ENCODE data around the gene ST14.

ST14 gene

DNA sequence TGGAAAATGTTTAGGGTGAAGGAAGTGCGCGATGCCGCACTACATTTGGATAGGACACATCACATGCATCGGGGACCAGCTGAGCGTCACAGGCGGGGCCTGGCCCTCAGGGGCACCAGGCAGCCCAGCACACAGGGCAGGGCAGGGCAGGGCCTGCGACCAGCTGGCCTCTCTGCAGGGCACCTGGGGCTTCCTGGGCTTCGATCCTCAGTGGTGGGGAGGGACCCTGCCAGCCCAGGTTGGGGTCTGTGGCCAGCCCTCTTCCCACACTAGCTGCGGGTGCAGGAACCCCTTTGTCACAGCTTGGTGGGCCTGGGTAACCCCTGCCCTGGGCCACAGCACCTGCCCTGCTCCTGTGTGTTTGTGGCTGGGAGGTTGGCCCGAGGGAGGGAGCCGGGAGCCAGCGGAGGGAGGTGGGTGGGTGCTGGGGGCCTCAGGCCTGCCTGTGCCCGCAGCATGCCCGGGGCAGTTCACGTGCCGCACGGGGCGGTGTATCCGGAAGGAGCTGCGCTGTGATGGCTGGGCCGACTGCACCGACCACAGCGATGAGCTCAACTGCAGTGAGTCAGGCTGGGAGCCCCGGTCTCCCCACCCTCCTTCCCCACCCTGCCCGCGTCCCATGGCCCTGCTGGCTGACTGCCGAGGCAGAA, 37.9 kb downstream of the ST14 start (continued):
- TF ChIP-seq KLF7 (tag by site-specific recombination; IDR thresholded peaks at IDR 0.05; ENCODE audit: borderline replicate concordance) (no peak), ZNF785 (tag by site-specific recombination; IDR thresholded peaks at IDR 0.05) (no peak), ZNF670 (tag by site-specific recombination; IDR thresholded peaks at IDR 0.05; ENCODE audit: low read depth) (no peak)

DNA sequence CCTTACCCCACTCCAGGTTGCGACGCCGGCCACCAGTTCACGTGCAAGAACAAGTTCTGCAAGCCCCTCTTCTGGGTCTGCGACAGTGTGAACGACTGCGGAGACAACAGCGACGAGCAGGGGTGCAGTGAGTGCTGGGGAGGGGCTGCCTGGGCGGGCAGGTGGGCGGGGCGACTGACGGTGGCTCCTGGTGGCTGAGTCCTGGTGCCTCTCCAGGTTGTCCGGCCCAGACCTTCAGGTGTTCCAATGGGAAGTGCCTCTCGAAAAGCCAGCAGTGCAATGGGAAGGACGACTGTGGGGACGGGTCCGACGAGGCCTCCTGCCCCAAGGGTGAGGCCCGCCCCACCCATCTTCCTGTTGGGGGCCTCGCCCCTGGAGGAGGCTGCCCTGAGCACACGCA, 38.7 kb downstream of the ST14 start:
- no peak overlapping the region for H3K4me3 ChIP-seq (ENCODE audit: low read depth, low read length)
- H3K4me1 ChIP-seq (ENCODE audit: control insufficient read depth, insufficient read depth, low read length) = no peaks in the 10 kb centered on the region
- no peaks in the 10 kb centered on the region for H3K36me3 ChIP-seq (ENCODE audit: control insufficient read depth in 2 of 2, insufficient read depth in 1 of 2, low read length in 2 of 2)
- ChIA-PET CTCF (interaction anchor here (0.6 kb wide), 1 partner anchor 184 kb away, joined by 3 read pairs; no protein-coding TSS in a partner anchor), POLR2A (no interaction called here)
- H3K27ac ChIP-seq (ENCODE audit: extremely low read depth, low read depth, low read length) = no peak overlapping the region
- TF ChIP-seq ZNF132 (tag by site-specific recombination; IDR thresholded peaks at IDR 0.05; ENCODE audit: borderline replicate concordance) (no peak), SP3 (tag by site-specific recombination; IDR thresholded peaks at IDR 0.05) (no peak), SP7 (tag by site-specific recombination; IDR thresholded peaks at IDR 0.05) (no peak), ZNF610 (tag by site-specific recombination; IDR thresholded peaks at IDR 0.05; ENCODE audit: borderline replicate concordance) (no peak), ZNF843 (tag by site-specific recombination; IDR thresholded peaks at IDR 0.05) (no peak), ZBTB7A (tag by site-specific recombination; IDR thresholded peaks at IDR 0.05; ENCODE audit: low read depth) (no peak), ZNF239 (tag by site-specific recombination; IDR thresholded peaks at IDR 0.05) (no peak), ZNF266 (tag by site-specific recombination; IDR thresholded peaks at IDR 0.05; ENCODE audit: low read depth) (no peak), ZNF184 (tag by site-specific recombination; IDR thresholded peaks at IDR 0.05) (no peak), ZNF341 (tag by site-specific recombination; IDR thresholded peaks at IDR 0.05; ENCODE audit: low read depth) (no peak), ZNF335 (tag by site-specific recombination; conservative IDR thresholded peaks at IDR 0.05) (no peak), ZNF146 (tag by site-specific recombination; IDR thresholded peaks at IDR 0.05) (no peak)
- TF ChIP-seq, protein P1, sequence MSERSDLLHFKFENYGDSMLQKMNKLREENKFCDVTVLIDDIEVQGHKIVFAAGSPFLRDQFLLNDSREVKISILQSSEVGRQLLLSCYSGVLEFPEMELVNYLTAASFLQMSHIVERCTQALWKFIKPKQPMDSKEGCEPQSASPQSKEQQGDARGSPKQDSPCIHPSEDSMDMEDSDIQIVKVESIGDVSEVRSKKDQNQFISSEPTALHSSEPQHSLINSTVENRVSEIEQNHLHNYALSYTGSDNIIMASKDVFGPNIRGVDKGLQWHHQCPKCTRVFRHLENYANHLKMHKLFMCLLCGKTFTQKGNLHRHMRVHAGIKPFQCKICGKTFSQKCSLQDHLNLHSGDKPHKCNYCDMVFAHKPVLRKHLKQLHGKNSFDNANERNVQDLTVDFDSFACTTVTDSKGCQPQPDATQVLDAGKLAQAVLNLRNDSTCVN (tag by site-specific recombination; optimal IDR thresholded peaks at IDR 0.05) = no peak
- TF ChIP-seq, protein P2, sequence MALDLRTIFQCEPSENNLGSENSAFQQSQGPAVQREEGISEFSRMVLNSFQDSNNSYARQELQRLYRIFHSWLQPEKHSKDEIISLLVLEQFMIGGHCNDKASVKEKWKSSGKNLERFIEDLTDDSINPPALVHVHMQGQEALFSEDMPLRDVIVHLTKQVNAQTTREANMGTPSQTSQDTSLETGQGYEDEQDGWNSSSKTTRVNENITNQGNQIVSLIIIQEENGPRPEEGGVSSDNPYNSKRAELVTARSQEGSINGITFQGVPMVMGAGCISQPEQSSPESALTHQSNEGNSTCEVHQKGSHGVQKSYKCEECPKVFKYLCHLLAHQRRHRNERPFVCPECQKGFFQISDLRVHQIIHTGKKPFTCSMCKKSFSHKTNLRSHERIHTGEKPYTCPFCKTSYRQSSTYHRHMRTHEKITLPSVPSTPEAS (tag by site-specific recombination; IDR thresholded peaks at IDR 0.05) = no peak
- H3K9me3 ChIP-seq (ENCODE audit: control insufficient read depth, insufficient read depth, low read depth, low read length) = no peaks in the 10 kb centered on the region

DNA sequence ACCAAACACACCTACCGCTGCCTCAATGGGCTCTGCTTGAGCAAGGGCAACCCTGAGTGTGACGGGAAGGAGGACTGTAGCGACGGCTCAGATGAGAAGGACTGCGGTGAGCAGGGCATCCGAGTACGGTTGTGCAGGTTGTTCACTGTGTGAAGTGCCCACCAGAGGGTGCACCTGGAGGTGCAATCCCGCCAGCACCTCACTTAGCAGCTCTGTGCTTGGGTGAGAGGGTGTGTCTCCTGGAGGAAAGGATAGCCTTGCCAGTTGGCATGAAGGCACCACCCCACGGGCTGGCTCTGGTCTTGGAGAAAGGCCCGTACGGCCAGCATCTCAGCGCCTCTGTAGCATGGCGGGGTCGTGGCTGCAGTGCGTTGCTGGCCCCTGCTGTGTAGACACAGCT, 39.4 kb downstream of the ST14 start:
- POLR2A ChIA-PET = no interaction called here
- Histone ChIP-seq H3K36me3 (ENCODE audit: control insufficient read depth in 2 of 2, insufficient read depth in 1 of 2, low read length in 2 of 2) (no peaks in the 10 kb centered on the region), H3K9me3 (ENCODE audit: control insufficient read depth, insufficient read depth, low read depth, low read length) (no peaks in the 10 kb centered on the region), H3K4me1 (ENCODE audit: control insufficient read depth, insufficient read depth, low read length) (no peaks in the 10 kb centered on the region), H3K27ac (ENCODE audit: extremely low read depth, low read depth, low read length) (no peak overlapping the region), H3K4me3 (ENCODE audit: low read depth, low read length) (no peak overlapping the region)
- CTCF ChIA-PET = interaction anchor here (0.6 to 0.7 kb wide), 2 partner anchors 13 to 1410 kb away, joined by 3 read pairs; no protein-coding TSS in a partner anchor
- TF ChIP-seq ZNF2 (tag by site-specific recombination; IDR thresholded peaks at IDR 0.05) (no peak), ZNF248 (tag by site-specific recombination; IDR thresholded peaks at IDR 0.05) (no peak), TCF7L2 (IDR thresholded peaks at IDR 0.05; ENCODE audit: borderline replicate concordance, low read depth, low read length) (no peak), SP3 (tag by site-specific recombination; IDR thresholded peaks at IDR 0.05) (no peak), ZNF555 (tag by site-specific recombination; conservative IDR thresholded peaks at IDR 0.05) (no peak), ZNF114 (tag by site-specific recombination; IDR thresholded peaks at IDR 0.05) (no peak), SETDB1 (IDR thresholded peaks at IDR 0.05; ENCODE audit: insufficient read length, low read length) (no peak), RBAK (tag by site-specific recombination; IDR thresholded peaks at IDR 0.05) (no peak), HOXA7 (CRISPR knock-in tag; IDR thresholded peaks at IDR 0.05; ENCODE audit: borderline replicate concordance) (no peak), ZNF239 (tag by site-specific recombination; IDR thresholded peaks at IDR 0.05) (no peak), KLF10 (tag by site-specific recombination; IDR thresholded peaks at IDR 0.05) (no peak)
- TF ChIP-seq, protein P3, sequence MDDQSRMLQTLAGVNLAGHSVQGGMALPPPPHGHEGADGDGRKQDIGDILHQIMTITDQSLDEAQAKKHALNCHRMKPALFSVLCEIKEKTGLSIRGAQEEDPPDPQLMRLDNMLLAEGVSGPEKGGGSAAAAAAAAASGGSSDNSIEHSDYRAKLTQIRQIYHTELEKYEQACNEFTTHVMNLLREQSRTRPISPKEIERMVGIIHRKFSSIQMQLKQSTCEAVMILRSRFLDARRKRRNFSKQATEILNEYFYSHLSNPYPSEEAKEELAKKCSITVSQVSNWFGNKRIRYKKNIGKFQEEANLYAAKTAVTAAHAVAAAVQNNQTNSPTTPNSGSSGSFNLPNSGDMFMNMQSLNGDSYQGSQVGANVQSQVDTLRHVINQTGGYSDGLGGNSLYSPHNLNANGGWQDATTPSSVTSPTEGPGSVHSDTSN (CRISPR knock-in tag; IDR thresholded peaks at IDR 0.05) = no peak
- TF ChIP-seq, protein P4, sequence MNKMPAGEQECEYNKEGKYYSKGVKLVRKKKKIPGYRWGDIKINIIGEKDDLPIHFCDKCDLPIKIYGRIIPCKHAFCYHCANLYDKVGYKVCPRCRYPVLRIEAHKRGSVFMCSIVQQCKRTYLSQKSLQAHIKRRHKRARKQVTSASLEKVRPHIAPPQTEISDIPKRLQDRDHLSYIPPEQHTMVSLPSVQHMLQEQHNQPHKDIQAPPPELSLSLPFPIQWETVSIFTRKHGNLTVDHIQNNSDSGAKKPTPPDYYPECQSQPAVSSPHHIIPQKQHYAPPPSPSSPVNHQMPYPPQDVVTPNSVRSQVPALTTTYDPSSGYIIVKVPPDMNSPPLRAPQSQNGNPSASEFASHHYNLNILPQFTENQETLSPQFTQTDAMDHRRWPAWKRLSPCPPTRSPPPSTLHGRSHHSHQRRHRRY (tag by site-specific recombination; IDR thresholded peaks at IDR 0.05) = no peak
- TF ChIP-seq, protein P5, sequence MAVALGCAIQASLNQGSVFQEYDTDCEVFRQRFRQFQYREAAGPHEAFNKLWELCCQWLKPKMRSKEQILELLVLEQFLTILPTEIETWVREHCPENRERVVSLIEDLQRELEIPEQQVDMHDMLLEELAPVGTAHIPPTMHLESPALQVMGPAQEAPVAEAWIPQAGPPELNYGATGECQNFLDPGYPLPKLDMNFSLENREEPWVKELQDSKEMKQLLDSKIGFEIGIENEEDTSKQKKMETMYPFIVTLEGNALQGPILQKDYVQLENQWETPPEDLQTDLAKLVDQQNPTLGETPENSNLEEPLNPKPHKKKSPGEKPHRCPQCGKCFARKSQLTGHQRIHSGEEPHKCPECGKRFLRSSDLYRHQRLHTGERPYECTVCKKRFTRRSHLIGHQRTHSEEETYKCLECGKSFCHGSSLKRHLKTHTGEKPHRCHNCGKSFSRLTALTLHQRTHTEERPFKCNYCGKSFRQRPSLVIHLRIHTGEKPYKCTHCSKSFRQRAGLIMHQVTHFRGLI (tag by site-specific recombination; IDR thresholded peaks at IDR 0.05) = no peak
